ENCODE data around the gene ZCCHC7. TPM values are rescaled to one million over a fixed set of nuclear protein-coding genes. Genes with fewer than 3 reads are reported as not detected.

ZCCHC7 gene
- total RNA-seq, 3 donors from 2014 or later (not counting 1 experiment from before 2014, with no cell fraction given), result 42.4 to 43.2 (median 42.8) TPM

- Mint-ChIP-seq H3K4me1 (no peaks in the 10 kb centered on the region), H3K27ac (no peak overlapping the region), H3K27me3 (ENCODE audit: low read depth in 2 of 2) (peaks cover 6 to 10% of the 10 kb centered on the region in 2 donors), H3K9me3 (no peaks in the 10 kb centered on the region), H3K4me3 (no peak overlapping the region), H3K36me3 (no peaks in the 10 kb centered on the region)
- Histone ChIP-seq H3K27ac (ENCODE audit: low read length) (no peak overlapping the region), H3K36me3 (ENCODE audit: control insufficient read depth, insufficient read depth, low read length) (no peaks in the 10 kb centered on the region), H3K27me3 (ENCODE audit: control insufficient read depth, insufficient read depth, low read length) (no peaks in the 10 kb centered on the region), H3K4me3 (ENCODE audit: low read length) (no peak overlapping the region), H3K4me1 (ENCODE audit: control insufficient read depth, insufficient read depth, low read length) (peaks cover 13% of the 10 kb centered on the region), H3K9me3 (ENCODE audit: control insufficient read depth, insufficient read depth, low read length) (no peaks in the 10 kb centered on the region)
- intact Hi-C loops (cut with micrococcal nuclease), result no loop called here
- TF ChIP-seq CTCF (IDR thresholded peaks at IDR 0.05), result no peak
- no peak for DNase-seq
- WGBS (ENCODE audit: insufficient coverage), result 92% methylated on average over 7 of the region's 10 CpGs
- no peak for ATAC-seq
These were observed 285.5 kb downstream of the ZCCHC7 start for GRCh38 chr9:37405764-37406380.

- Mint-ChIP-seq H3K27ac (no peak overlapping the region), H3K4me1 (no peaks in the 10 kb centered on the region), H3K9me3 (no peaks in the 10 kb centered on the region), H3K27me3 (ENCODE audit: low read depth in 2 of 2) (peaks cover 6 to 10% of the 10 kb centered on the region in 2 donors), H3K4me3 (no peak overlapping the region), H3K36me3 (no peaks in the 10 kb centered on the region)
- H3K4me3 ChIP-seq (ENCODE audit: low read length), result no peak overlapping the region
- 92% methylated on average over 10 of the region's 11 CpGs for WGBS (ENCODE audit: insufficient coverage)
- no peaks in the 10 kb centered on the region for H3K27me3 ChIP-seq (ENCODE audit: control insufficient read depth, insufficient read depth, low read length)
- H3K27ac ChIP-seq (ENCODE audit: low read length), result no peak overlapping the region
- no peaks in the 10 kb centered on the region for H3K36me3 ChIP-seq (ENCODE audit: control insufficient read depth, insufficient read depth, low read length)
- peaks cover 20% of the 10 kb centered on the region for H3K4me1 ChIP-seq (ENCODE audit: control insufficient read depth, insufficient read depth, low read length)
- H3K9me3 ChIP-seq (ENCODE audit: control insufficient read depth, insufficient read depth, low read length), result no peaks in the 10 kb centered on the region
- TF ChIP-seq CTCF (IDR thresholded peaks at IDR 0.05), result no peak
- DNase-seq (no peak), ATAC-seq (no peak)
- intact Hi-C loops (cut with micrococcal nuclease), result no loop called here
These were observed 286.4 kb downstream of the ZCCHC7 start for GRCh38 chr9:37406603-37407401.

- DNase-seq (no peak), ATAC-seq (no peak)
- H3K36me3 Mint-ChIP-seq, result no peaks in the 10 kb centered on the region
- H3K4me1 ChIP-seq (ENCODE audit: control insufficient read depth, insufficient read depth, low read length), result peaks cover 20% of the 10 kb centered on the region
- no peaks in the 10 kb centered on the region for H3K27me3 ChIP-seq (ENCODE audit: control insufficient read depth, insufficient read depth, low read length)
- H3K36me3 ChIP-seq (ENCODE audit: control insufficient read depth, insufficient read depth, low read length), result no peaks in the 10 kb centered on the region
- H3K27me3 Mint-ChIP-seq (ENCODE audit: low read depth in 2 of 2), result peaks cover 6 to 10% of the 10 kb centered on the region in 2 donors
- no peaks in the 10 kb centered on the region for H3K9me3 ChIP-seq (ENCODE audit: control insufficient read depth, insufficient read depth, low read length)
- H3K27ac ChIP-seq (ENCODE audit: low read length), result no peak overlapping the region
- intact Hi-C loops (cut with micrococcal nuclease), result no loop called here
- H3K9me3 Mint-ChIP-seq, result no peaks in the 10 kb centered on the region
- H3K4me3 ChIP-seq (ENCODE audit: low read length), result no peak overlapping the region
- no peak overlapping the region for H3K4me3 Mint-ChIP-seq
- 58% methylated on average over 2 of the region's 2 CpGs for WGBS (ENCODE audit: insufficient coverage)
- no peak for TF ChIP-seq CTCF (IDR thresholded peaks at IDR 0.05)
- H3K27ac Mint-ChIP-seq, result no peak overlapping the region
- H3K4me1 Mint-ChIP-seq, result no peaks in the 10 kb centered on the region
These were observed 287.1 kb downstream of the ZCCHC7 start for GRCh38 chr9:37407468-37407867.

Other genes starting within 250 kb of the ZCCHC7 start
- 1 to 10 TPM; 1.3 to 2.1 (median 2.0) TPM for gene PAX5, start 86.3 kb upstream of the ZCCHC7 start, total RNA-seq